ENCODE measurements around the gene NKX2-2.

- no peak for TF ChIP-seq POLR2AphosphoS5 (IDR thresholded peaks at IDR 0.05; ENCODE audit: borderline replicate concordance, low read depth, low read length)
- no peak for TF ChIP-seq EZH2 (IDR thresholded peaks at IDR 0.05)
Measured at GRCh38 chr20:21522481-21523280, 8.8 kb upstream of the NKX2-2 start.

Measured in SK-N-MC (cell line).